ENCODE results near the gene PRKAB1. TPM values are rescaled to one million over a fixed set of nuclear protein-coding genes. Genes with fewer than 3 reads are reported as not detected.
A peak's percentile ranks its signal among the peaks of the same experiment; 100 is the strongest.

PRKAB1 gene
- total RNA-seq, 1 donor from 2014 or later: 34.4 TPM

DNA sequence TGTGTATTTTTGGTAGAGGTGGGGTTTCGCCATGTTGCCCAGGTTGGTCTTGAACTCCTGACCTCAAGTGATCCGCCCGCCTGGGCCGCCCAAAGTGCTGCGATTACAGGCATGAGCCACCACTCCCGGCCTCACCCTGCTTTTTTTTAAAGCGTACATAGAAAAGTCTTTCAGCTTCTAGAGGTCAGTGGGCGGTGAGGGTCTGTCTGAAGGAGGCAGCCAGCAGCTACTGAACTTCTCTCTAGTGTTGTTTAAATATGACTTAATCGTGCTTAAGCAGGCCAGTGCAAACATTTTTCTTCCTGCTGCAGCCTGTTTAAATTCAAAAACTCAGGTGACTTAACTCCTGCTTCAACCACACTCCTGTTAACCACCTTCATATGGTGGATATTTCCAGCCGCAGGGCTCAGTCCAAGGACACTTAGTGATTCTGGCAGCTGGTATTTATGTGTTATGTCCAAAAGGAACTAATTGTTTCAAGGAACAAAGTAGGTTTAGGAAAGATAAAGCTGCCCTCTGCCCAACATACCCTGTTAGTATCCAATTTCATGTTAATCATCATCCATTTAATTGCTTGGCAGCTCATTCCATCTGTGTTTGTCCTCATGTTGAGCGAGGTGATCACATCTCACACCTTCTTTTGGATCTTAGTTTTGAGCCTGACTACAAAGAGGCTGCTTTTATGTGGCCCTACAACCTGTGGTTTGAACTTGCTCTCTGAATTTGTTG is 2.0 kb downstream of the PRKAB1 start:
- TF ChIP-seq, protein P1, sequence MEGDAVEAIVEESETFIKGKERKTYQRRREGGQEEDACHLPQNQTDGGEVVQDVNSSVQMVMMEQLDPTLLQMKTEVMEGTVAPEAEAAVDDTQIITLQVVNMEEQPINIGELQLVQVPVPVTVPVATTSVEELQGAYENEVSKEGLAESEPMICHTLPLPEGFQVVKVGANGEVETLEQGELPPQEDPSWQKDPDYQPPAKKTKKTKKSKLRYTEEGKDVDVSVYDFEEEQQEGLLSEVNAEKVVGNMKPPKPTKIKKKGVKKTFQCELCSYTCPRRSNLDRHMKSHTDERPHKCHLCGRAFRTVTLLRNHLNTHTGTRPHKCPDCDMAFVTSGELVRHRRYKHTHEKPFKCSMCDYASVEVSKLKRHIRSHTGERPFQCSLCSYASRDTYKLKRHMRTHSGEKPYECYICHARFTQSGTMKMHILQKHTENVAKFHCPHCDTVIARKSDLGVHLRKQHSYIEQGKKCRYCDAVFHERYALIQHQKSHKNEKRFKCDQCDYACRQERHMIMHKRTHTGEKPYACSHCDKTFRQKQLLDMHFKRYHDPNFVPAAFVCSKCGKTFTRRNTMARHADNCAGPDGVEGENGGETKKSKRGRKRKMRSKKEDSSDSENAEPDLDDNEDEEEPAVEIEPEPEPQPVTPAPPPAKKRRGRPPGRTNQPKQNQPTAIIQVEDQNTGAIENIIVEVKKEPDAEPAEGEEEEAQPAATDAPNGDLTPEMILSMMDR (conservative IDR thresholded peaks at IDR 0.05): no peak
- no peaks in the 10 kb centered on the region for H3K9me3 Mint-ChIP-seq
- H3K27me3 Mint-ChIP-seq (ENCODE audit: low read depth): peaks cover 5% of the 10 kb centered on the region
- peak overlapping the region; percentile 68 for H3K4me3 Mint-ChIP-seq
- H3K4me1 Mint-ChIP-seq: peaks cover 21% of the 10 kb centered on the region
- no peak for DNase-seq (ENCODE audit: low read depth, low spot score)
- peaks cover 3% of the 10 kb centered on the region for H3K36me3 Mint-ChIP-seq (ENCODE audit: low read depth)
- H3K27ac Mint-ChIP-seq (ENCODE audit: unreplicated experiment): no peak overlapping the region

DNA sequence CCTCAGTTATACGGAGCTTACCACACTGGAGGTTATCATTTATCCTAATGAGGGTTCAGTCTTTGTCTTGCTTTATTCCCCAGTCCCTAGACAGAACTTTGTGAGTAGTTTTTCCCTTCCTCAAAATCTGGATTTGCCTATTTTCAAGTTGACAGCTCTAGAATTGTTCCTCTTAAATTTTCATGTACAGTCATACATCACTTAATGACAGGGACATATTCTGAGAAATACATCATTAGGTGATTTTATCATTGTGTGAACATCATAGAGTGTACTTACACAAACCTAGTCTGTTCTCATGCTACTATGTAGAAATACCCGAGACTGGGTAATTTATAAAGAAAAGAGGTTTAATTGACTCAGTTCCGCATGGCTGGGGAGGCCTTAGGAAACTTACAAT is 3.1 kb downstream of the PRKAB1 start:
- Mint-ChIP-seq H3K27ac (ENCODE audit: unreplicated experiment) (no peak overlapping the region), H3K4me3 (peak overlapping the region; percentile 55), H3K27me3 (ENCODE audit: low read depth) (peaks cover 4% of the 10 kb centered on the region), H3K4me1 (peaks cover 21% of the 10 kb centered on the region), H3K36me3 (ENCODE audit: low read depth) (peaks cover 8% of the 10 kb centered on the region), H3K9me3 (no peaks in the 10 kb centered on the region)
- TF ChIP-seq, protein P1 (conservative IDR thresholded peaks at IDR 0.05): no peak
- no peak for DNase-seq (ENCODE audit: low read depth, low spot score)

DNA sequence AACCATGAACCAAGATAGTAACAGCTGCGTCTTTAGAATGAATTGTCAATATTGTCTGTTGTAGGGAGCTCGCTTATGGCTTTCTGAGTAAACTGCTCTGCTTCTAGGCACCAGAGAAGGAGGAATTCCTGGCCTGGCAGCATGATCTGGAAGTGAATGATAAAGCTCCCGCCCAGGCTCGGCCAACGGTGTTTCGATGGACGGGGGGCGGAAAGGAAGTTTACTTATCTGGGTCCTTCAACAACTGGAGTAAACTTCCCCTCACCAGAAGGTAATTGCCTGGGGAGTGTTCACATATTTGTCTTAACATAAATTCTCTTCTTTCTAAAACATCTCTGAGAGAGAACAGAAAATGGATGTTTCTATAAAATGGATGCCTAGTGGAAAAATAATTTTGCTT is 4.3 kb downstream of the PRKAB1 start:
- peaks cover 18% of the 10 kb centered on the region for H3K4me1 Mint-ChIP-seq
- TF ChIP-seq, protein P1 (conservative IDR thresholded peaks at IDR 0.05): no peak
- no peak for DNase-seq (ENCODE audit: low read depth, low spot score)
- H3K36me3 Mint-ChIP-seq (ENCODE audit: low read depth): peaks cover 13% of the 10 kb centered on the region
- H3K4me3 Mint-ChIP-seq: peak overlapping the region; percentile 58
- no peaks in the 10 kb centered on the region for H3K27me3 Mint-ChIP-seq (ENCODE audit: low read depth)
- no peak overlapping the region for H3K27ac Mint-ChIP-seq (ENCODE audit: unreplicated experiment)
- no peaks in the 10 kb centered on the region for H3K9me3 Mint-ChIP-seq

DNA sequence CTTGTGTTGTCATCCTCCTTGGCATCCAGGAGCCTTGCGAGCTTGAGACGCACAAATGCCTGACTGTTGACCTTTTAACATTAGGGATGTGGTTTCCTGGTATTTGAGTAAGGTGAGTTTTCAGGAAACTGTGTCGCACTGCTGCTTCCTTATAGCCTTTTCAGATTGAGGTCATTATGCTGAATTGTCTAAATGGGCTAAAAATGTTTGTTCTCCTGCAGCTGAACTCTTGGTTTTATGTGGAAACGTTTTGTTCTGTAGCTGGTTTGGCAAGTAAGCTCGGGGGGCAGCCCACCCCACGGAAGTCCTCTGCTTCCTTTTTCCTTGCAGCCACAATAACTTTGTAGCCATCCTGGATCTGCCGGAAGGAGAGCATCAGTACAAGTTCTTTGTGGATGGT is 5.7 kb downstream of the PRKAB1 start:
- H3K27me3 Mint-ChIP-seq (ENCODE audit: low read depth): no peaks in the 10 kb centered on the region
- DNase-seq (ENCODE audit: low read depth, low spot score): no peak
- H3K36me3 Mint-ChIP-seq (ENCODE audit: low read depth): peaks cover 20% of the 10 kb centered on the region
- H3K4me1 Mint-ChIP-seq: peaks cover 9% of the 10 kb centered on the region
- TF ChIP-seq, protein P1 (conservative IDR thresholded peaks at IDR 0.05): no peak
- H3K9me3 Mint-ChIP-seq: no peaks in the 10 kb centered on the region
- peak overlapping the region; percentile 9 for H3K4me3 Mint-ChIP-seq
- no peak overlapping the region for H3K27ac Mint-ChIP-seq (ENCODE audit: unreplicated experiment)

DNA sequence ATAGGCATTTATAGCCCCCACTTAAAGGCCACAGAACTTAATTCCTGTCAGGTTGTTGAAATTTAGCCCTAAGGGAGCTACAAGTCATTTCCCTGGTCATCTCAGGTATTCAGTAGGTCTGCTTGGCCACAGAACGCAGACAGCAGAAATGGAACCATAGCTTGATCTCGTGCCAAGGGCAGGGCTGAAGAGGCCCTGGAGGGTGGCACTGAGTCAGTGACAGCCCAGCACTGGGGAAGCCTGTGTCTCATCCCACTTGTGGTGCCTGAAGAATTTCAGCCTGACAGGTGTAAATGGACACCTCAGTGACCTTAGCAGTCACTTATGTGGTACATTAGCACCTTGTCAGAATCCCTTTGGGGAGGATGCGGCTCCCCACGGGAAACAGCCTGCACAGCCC is 6.6 kb downstream of the PRKAB1 start:
- no peak overlapping the region for H3K27ac Mint-ChIP-seq (ENCODE audit: unreplicated experiment)
- H3K36me3 Mint-ChIP-seq (ENCODE audit: low read depth): peaks cover 23% of the 10 kb centered on the region
- DNase-seq (ENCODE audit: low read depth, low spot score): no peak
- no peaks in the 10 kb centered on the region for H3K9me3 Mint-ChIP-seq
- H3K4me1 Mint-ChIP-seq: peaks cover 9% of the 10 kb centered on the region
- TF ChIP-seq, protein P1 (conservative IDR thresholded peaks at IDR 0.05): no peak
- no peaks in the 10 kb centered on the region for H3K27me3 Mint-ChIP-seq (ENCODE audit: low read depth)
- no peak overlapping the region for H3K4me3 Mint-ChIP-seq
